ENCODE results near the gene ATF1.

DNA sequence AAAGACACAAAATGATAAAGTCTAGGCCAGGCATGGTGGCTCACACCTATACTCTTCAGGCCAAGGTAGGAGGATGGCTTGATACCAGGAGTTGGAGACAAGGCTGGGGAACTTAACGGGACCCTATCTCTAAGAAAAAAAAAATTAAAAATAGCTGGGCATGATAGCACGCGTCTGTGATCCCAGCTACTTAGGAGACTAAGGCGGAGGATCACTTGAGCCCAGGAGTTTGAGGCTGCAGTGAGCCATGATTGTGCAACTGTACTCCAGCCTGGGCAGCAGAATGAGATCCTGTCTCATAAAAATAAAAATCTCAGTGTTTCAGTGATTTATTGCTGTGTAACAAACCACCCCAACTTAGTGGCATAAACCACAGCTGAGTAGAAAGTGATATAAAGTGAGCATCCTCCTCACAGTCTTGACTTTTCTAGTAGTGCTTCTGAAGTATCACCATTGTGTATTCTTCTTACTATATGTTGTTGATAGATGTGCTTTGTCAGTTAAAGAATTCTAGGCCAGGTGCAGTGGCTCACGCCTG, 10.6 kb upstream of the ATF1 start:
- TF ChIP-seq SP1 (IDR thresholded peaks at IDR 0.05) (no peak), FOXK2 (IDR thresholded peaks at IDR 0.05) (no peak), FOXM1 (IDR thresholded peaks at IDR 0.05; ENCODE audit: borderline replicate concordance) (no peak), SUZ12 (IDR thresholded peaks at IDR 0.05) (no peak), FOXA1 (IDR thresholded peaks at IDR 0.05) (no peak), NFRKB (IDR thresholded peaks at IDR 0.05) (no peak)
